Nephron (organoid): ENCODE measurements around the gene ENPP6.

Experiments used
- H3K27ac Mint-ChIP-seq, 3 experiments: 2 replicates each; pipeline ENCODE4 v1.8.0; 2020; ENCODE audit warnings: mixed read lengths in 3 of 3, mild to moderate bottlenecking in 2 of 3, moderate library complexity in 1 of 3
- H3K27me3 Mint-ChIP-seq: 2 replicates; pipeline ENCODE4 v1.8.0; 2021; ENCODE audit warnings: low read depth, mild to moderate bottlenecking, moderate library complexity, mixed read lengths
- H3K36me3 Mint-ChIP-seq: 2 replicates; pipeline ENCODE4 v1.8.0; 2020; ENCODE audit warnings: low read depth, mixed read lengths
- H3K4me1 Mint-ChIP-seq: 2 replicates; pipeline ENCODE4 v1.8.0; 2020; ENCODE audit warnings: mixed read lengths
- H3K4me3 Mint-ChIP-seq, 3 experiments: 2 replicates each; pipeline ENCODE4 v1.8.0; 2020; ENCODE audit warnings: mild to moderate bottlenecking in 3 of 3, mixed read lengths in 3 of 3, moderate library complexity in 2 of 3
- H3K9me3 Mint-ChIP-seq: 2 replicates; pipeline ENCODE4 v1.8.0; 2020; ENCODE audit warnings: mixed read lengths
- CTCF ChIP-seq, 3 experiments: fragments of 200-600 bp; sonication (generic); IDR thresholded peaks; one replicate each; pipeline ENCODE4 v1.5.0; 2021; ENCODE audit warnings: antibody characterized with exemption in 3 of 3; ENCODE audit not compliant: unreplicated experiment in 3 of 3

The ENPP6 gene

DNA sequence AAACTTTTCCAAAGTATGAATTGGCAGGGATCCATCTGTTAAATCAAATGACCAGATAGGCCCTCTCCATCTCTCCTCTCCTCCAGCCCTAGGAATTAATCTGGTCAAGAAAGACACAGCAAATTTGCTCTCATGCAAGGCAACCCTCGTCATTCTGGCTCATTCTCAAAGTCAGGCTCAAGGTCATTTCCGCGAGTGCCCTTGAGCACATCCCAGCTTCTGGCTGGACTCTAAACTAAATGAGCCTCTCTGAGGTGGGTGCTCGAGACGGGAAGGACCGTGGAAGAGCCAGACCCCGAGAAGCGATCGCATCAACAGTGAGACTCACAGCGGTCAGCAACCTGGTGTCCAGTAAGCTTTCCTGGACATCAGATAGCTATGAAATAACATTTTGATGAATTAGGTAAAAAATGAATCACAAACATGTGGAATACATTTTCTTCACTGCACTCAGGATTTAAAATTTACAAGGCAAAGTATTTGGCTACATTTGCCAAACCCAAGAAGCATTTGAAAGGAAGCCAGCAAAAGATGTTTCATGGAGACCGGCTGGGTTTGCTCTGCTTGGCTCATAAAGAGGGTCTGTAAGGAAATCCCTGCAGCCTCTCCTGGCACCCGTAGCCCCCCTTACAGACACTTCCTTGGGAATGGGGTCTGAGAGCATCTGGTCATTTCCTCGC is 121.0 kb downstream of the ENPP6 start:
- Mint-ChIP-seq H3K4me3 (peak overlapping the region in 2 of 3 experiments; percentile 35 to 60), H3K36me3 (no peaks in the 10 kb centered on the region), H3K27me3 (peaks cover 10% of the 10 kb centered on the region), H3K27ac (peak overlapping the region; percentile 68 to 85 (median 85)), H3K9me3 (no peaks in the 10 kb centered on the region), H3K4me1 (peaks cover 54% of the 10 kb centered on the region)
- TF ChIP-seq CTCF (IDR thresholded peaks at IDR 0.05; ENCODE audit: unreplicated experiment in 3 of 3) = no peak

GRCh38 chr4:184094532-184095159 is 123.0 kb downstream of the ENPP6 start:
- Mint-ChIP-seq H3K27me3 (peaks cover 4% of the 10 kb centered on the region), H3K27ac (peak overlapping the region in 2 of 3 experiments; percentile 46 to 55), H3K9me3 (no peaks in the 10 kb centered on the region), H3K36me3 (no peaks in the 10 kb centered on the region), H3K4me1 (peaks cover 40% of the 10 kb centered on the region), H3K4me3 (no peak overlapping the region)
- TF ChIP-seq CTCF (IDR thresholded peaks at IDR 0.05; ENCODE audit: unreplicated experiment in 3 of 3) = no peak

DNA sequence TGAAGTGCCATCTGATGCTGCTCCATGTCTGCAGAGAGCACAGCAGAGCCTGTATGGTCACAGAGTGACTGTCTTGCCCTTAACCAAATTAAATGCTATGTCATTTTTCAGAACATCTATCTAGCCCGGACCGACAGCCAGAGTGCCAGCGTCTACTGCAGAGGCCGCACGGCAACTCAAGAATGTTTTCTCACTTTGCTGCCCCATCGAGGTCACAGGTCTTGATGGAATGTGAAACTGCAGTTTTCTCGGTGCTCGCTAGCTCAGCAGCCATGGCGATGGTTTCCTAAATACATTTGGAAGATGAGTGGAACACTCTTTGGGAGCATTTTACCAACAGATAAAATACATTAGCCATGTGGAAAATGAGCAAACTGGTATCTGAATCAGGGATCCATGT is 125.7 kb downstream of the ENPP6 start:
- Mint-ChIP-seq H3K4me1 (peaks cover 20% of the 10 kb centered on the region), H3K27ac (no peak overlapping the region), H3K4me3 (no peak overlapping the region), H3K9me3 (peaks cover 13% of the 10 kb centered on the region), H3K27me3 (peaks cover 4% of the 10 kb centered on the region), H3K36me3 (no peaks in the 10 kb centered on the region)
- no peak for TF ChIP-seq CTCF (IDR thresholded peaks at IDR 0.05; ENCODE audit: unreplicated experiment in 3 of 3)

GRCh38 chr4:184090571-184090970 is 127.1 kb downstream of the ENPP6 start:
- Mint-ChIP-seq H3K27me3 (peaks cover 4% of the 10 kb centered on the region), H3K4me3 (no peak overlapping the region)

GRCh38 chr4:184080674-184081073 is 137.0 kb downstream of the ENPP6 start:
- no peaks in the 10 kb centered on the region for H3K4me1 Mint-ChIP-seq
- TF ChIP-seq CTCF (IDR thresholded peaks at IDR 0.05; ENCODE audit: unreplicated experiment in 3 of 3) = no peak
- no peak overlapping the region for H3K27ac Mint-ChIP-seq
- H3K4me3 Mint-ChIP-seq = no peak overlapping the region
- peaks cover 12% of the 10 kb centered on the region for H3K9me3 Mint-ChIP-seq
- peaks cover 12% of the 10 kb centered on the region for H3K27me3 Mint-ChIP-seq
- H3K36me3 Mint-ChIP-seq = no peaks in the 10 kb centered on the region

More at GRCh38 chr4:184090571-184090970, 127.1 kb downstream of the ENPP6 start:
- no peak for TF ChIP-seq CTCF (IDR thresholded peaks at IDR 0.05; ENCODE audit: unreplicated experiment in 3 of 3)
- no peak overlapping the region for H3K27ac Mint-ChIP-seq
- no peaks in the 10 kb centered on the region for H3K36me3 Mint-ChIP-seq
- H3K4me1 Mint-ChIP-seq = peaks cover 8% of the 10 kb centered on the region
- peaks cover 14% of the 10 kb centered on the region for H3K9me3 Mint-ChIP-seq
